MM.1S (cell line): Measurements from ENCODE around the gene WDR26.

Experiments
- EZH2 ChIP-seq: fragments of 300-600 bp; sonication (generic); optimal IDR thresholded peaks from 2 replicates; pipeline ENCODE3; 2017; ENCODE audit warnings: low read depth, mild to moderate bottlenecking, antibody characterized with exemption, low read length, mixed read lengths
- EZH2phosphoT487 ChIP-seq: fragments of 300-600 bp; sonication (generic); IDR thresholded peaks from 2 replicates; pipeline ENCODE4 v1.6.1; 2018; ENCODE audit warnings: antibody characterized with exemption, low read length
- TF ChIP-seq, protein P1 (sequence below): fragments of 300-600 bp; sonication (generic); IDR thresholded peaks from 2 replicates; pipeline ENCODE4 v1.5.1; 2016; ENCODE audit warnings: antibody characterized with exemption, low read length, mixed read lengths

DNA sequence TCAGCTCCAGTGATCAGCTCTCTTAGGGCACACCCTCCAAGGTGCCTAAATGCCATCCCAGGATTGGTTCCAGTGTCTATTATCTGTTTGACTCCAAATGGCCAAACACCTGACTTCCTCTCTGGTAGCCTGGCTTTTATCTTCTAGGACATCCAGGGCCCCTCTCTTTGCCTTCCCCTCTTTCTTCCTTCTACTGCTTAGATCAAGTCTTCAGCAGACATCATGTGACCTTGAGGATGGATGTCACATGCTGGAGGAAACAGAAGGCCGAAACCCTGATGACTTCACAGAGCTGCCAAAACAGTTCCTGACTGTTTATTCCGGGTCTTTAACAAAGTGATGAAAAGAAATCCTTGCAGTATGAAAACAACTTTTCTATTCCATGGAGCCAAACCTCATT lies 24.4 kb upstream of the WDR26 start:
- TF ChIP-seq, protein P1, sequence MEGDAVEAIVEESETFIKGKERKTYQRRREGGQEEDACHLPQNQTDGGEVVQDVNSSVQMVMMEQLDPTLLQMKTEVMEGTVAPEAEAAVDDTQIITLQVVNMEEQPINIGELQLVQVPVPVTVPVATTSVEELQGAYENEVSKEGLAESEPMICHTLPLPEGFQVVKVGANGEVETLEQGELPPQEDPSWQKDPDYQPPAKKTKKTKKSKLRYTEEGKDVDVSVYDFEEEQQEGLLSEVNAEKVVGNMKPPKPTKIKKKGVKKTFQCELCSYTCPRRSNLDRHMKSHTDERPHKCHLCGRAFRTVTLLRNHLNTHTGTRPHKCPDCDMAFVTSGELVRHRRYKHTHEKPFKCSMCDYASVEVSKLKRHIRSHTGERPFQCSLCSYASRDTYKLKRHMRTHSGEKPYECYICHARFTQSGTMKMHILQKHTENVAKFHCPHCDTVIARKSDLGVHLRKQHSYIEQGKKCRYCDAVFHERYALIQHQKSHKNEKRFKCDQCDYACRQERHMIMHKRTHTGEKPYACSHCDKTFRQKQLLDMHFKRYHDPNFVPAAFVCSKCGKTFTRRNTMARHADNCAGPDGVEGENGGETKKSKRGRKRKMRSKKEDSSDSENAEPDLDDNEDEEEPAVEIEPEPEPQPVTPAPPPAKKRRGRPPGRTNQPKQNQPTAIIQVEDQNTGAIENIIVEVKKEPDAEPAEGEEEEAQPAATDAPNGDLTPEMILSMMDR, result no peak
- TF ChIP-seq EZH2 (no peak), EZH2phosphoT487 (no peak)
